Measurements from ENCODE around the gene TMEM33.

The TMEM33 gene

DNA sequence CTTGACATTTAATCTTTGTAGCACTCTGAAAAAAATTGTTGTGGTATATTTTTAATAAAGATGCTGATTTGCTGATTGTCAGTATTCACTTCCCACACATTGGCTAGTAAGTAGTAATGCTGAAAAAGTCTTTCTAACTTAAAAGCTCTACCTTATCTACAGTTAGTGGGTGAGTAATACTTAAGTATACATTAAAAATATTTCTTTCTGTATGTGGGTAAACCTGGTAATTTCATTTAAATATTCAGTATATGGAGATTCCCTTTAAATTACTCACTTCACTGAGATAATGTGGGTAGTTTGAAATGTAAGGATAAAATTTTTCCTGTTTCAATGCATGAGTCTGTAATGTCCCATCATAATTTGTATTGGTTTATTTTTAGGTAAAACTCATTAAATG is 5.6 kb downstream of the TMEM33 start:
- no peak for DNase-seq

DNA sequence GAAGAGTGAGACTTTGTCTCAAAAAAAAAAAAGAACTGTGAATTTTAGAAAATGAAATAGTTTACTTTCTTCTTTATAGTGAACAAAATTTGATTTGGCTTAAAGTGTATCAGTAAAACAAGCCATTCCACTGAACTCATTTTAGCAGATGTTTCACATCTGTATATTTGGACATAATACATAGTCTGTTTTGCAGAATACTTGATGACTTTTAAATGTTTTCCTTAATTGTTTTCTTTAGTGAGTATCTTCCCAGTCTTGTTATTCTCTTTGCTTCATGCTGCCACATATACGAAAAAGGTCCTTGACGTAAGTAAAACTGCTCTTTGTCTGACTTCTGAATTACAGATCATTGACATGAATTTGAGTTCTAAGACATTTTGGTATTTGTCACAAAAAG is 8.3 kb downstream of the TMEM33 start:
- no peak for DNase-seq

DNA sequence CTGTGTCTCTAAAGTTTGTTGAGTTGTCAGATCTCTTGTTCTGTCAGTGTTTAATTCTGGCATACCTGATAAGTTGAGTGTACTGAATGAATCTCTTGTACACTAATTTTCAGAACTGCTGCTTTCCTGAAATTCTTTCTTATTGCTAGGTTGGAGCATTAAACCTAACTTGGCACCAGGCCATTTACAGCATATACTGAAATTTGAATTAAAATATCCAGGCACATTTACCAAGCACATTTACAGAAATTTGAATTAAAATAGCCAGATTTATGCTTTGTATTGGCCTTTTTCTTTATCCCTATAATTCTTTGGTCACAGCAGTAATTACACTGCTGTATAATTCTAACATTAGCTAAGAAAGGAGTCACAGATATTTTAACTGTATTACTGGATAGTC is 8.9 kb downstream of the TMEM33 start:
- no peak for DNase-seq

DNA sequence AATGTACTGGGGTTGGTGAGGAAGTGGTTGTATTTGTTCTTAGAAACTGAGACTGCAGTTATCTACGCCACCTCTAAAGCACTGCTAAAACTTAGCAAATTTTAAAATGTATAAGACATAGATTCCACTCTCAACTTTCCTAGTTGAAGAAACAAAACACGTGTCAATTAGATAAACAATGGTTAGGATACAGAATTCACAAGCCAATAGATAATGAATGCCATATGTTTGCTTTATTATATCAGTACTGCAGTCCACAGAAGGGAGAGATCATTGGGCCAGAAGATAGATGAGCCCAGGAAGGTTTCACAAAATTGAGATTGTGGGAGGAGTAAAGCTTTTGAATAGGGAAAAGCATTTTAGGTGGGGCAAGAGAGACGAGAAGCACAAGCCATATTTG is 14.3 kb downstream of the TMEM33 start:
- DNase-seq: no peak

DNA sequence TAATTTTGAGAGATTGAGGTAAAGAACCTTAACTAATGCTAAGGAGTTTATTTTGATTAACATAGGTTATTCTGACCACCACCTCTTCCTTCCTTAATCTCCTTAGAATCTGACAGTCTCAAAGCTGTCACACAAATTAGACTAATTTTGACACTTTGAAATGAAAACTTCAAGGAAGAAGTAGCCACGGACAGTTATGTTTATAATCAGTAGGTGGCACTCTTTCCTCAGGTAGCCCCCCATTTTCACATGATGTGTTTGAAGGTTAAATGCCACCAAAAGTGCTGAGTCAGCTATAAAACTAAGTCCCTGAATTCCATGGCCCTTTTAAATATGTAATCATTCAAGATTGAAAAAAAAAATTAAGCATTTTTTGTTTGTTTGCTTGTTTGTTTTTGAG is 22.4 kb downstream of the TMEM33 start:
- DNase-seq: no peak

DNA sequence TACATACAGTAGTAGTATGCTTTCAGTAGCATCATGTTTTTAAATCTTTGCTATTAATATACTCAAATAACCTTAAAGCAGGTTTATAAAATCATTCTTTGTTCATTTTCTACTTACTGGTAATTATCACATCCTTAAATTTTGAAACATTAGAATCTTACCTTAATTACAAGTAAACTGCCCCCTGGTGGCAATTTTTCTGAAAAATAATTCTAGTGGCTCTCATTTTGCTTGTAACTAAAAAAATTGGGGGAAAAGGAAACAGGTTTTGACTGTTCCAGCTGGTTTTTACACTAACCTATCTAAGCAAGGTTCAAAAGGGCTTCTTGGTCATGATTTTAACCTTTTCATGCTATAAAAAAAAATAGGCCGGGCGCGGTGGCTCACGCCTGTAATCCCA is 27.9 kb downstream of the TMEM33 start:
- peak; percentile 4 for DNase-seq

DNA sequence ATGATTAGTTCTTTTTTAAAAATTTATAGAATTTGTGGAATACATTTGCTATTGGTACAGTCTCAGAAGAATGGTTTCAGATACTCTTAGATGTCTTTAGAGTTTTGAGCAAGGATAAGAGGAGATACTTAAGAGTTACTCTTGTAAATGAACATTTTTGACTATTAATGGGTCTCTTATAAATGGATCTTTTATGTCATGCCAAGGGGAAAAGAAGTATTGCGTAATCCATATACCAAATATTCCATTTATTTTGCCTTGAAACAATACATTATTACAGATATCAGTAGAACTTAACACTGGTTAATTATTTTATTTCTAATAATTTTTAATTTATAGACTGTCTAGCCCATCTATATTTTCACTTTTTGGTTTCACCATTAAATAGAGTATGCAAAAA is 29.2 kb downstream of the TMEM33 start:
- DNase-seq: no peak

DNA sequence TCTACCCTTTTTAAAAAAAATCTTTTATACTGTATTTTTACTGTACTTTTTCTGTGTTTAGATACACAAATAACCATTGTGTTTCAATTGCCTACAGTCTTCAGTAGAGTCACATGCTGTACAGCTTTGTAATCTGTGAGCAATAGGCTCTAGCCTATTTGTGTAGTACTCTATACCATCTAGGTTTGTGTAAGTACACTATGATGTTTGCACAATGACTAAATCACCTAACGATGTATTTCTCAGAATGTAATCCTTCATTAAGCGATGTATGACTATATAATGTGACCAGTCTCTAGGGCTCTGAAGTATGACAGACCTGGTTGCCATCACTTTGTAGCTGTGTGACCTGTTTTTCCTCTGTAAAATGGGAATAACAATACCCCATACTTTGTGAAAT is 32.2 kb downstream of the TMEM33 start:
- no peak for DNase-seq

DNA sequence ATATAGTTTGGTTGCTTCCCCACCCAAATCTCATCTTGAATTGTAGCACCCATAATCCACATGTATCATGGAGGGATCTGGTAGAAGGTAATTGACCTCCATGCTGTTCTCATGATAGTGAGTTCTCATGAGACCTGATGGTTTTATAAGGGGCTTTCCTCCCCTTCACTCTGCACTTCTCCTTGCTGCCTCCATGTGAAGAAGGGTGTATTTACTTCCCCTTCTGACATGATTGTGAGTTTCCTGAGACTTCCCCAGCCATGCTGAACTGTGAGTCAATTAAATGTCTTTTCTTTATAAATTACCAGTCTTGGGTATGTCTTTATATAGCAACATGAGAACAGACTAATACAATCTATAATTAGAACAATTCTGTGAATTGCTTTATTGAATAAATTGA is 34.4 kb downstream of the TMEM33 start:
- DNase-seq: no peak

DNA sequence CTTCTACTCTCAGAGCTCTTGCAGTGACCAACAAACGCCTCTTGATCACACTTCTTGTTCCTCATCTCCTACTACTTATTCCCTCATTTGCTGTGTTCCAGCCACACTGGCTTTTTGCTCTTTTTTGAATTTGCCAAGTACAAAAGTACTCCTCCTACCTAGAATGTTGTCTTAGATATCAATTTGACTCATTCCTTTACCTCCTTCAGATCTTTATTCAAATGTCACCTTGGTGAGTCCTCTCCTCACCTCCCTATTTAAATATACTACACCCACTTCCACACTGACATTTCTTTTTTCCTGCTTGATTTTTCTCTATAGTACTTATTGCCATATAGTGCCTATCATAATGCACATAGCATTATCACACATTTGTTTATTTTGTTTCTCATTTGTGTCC is 40.1 kb downstream of the TMEM33 start:
- no peak for DNase-seq

DNA sequence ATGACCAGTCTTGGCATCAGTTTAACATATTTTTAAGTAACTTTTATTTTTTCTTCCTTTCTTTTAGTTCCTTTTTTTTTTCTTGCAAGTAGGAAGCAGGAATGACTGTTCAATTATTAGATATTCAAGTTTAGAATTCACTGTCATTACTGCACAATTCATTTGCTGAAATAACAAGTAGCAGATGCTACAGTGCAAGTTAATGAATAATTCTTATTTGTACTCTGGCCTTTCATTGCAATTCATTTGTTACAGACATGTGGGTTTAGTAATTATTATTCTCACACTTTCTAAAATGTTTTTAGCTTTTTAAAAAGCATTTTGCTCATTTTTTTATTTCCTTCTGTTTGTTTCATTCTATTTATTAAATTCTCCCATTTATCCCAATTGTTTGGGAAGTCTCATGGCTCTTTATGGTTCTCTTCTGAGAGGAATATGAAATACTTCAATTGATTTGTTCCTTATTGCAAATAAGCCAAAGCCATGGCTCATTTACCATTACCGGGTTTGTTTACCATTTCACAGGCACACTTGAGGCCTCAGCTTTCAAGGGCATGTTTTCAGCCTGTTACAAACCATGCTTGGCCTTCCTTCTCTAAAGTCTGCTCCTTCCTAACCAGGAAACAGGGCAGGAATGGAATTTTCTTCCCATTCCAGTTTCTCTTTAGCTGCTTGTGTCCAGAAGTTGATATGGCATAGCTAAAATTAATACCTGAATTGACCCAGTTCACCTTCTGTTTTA is 41.7 kb downstream of the TMEM33 start:
- no peak for DNase-seq

DNA sequence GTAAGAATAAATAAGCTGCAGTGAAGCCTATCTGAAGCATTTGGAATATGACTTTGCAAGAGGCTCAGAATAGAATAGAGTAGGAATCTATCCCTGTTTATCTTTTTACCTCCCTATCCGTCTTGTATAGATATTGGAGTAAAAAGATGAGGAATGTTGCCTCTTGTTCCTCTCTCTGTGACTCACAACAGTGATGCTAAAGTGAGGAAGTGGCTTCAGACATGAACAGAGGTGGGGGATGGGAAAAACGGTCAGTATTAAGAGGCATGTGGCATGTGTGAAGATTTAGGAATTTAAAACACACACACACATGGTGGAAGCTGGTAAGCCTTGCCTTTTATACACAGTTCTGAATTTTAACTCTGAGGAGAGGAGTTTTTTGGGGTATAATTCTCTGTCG is 42.5 kb downstream of the TMEM33 start:
- no peak for DNase-seq

DNA sequence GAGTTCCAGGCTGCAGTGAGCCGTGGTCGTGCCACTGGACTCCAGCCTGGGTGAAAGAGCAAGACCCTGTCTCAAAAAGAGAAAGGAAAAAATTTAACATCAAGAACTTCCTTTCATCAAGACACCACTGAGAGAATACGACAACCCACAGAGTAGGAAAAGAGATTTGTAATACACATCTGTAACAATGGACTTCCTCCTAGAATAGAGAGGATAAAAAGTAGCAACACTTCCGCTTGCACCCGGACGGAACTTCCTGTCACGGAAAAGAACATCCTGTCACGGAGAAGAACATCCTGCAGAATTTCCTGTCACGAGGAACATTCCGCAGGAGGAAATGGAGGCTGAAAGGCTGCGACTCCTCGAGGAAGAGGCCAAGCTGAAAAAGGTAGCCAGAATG is 46.2 kb downstream of the TMEM33 start, which contains the start of gene DCAF4L1:
Gene DCAF4L1 (plus strand): TSS at position 301 of the 400 bp plus-strand sequence. CDS start 37 bp downstream, at position 338.
- DNase-seq: no peak

DNA sequence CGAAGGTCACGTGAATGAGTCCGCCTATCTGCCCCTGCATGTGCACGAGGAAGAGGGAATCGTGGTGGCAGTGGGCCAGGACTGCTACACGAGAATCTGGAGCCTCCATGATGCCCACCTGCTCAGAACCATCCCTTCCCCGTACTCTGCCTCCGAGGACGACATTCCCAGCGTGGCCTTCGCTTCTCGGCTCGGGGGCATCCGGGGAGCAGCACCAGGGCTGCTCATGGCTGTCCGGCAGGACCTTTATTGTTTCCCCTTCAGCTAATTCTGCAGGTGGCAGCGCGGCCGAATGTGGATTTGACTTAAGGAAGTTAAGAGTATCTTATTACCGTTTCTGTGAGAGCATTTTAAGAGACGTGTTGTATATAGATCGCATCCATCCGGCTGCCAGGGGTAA is 47.5 kb downstream of the TMEM33 start:
- DNase-seq: no peak

DNA sequence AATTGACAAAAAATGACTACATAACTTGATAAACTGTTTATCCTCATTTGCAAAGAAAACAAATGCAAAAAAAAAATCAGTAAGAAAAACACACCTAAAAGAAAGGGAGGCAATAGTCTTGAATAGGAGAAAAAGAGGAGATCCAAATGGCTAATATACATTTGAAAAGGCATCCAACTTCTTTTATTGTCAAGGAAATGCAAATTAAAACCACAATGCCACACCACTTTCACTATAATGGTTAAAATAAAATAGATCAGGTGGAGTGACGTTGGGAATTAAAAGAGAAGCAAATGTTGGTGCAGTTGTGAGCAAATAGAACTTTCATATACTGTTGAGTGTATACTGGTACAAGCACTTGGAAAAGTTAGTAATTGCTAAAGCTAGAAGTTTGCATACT is 49.9 kb downstream of the TMEM33 start:
- no peak for DNase-seq

DNA sequence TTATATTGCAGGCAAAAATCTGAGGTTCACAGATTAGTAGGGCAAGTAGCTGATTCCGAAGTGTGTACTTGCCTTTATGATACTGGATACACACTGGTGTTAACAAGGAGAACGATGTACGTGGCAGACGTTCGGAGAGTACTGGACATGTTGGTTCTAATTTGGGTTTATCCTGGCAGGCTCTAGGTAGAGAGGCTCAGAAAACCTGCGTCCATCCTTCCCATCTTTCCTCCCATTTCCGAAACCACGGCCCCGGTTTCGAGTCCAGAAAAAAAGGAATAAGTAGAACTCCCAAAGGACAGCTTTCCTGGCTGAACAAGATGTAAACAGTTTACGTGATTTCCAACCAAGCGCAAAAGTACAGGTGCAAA is 54.8 kb downstream of the TMEM33 start:
- no peak for DNase-seq

DNA sequence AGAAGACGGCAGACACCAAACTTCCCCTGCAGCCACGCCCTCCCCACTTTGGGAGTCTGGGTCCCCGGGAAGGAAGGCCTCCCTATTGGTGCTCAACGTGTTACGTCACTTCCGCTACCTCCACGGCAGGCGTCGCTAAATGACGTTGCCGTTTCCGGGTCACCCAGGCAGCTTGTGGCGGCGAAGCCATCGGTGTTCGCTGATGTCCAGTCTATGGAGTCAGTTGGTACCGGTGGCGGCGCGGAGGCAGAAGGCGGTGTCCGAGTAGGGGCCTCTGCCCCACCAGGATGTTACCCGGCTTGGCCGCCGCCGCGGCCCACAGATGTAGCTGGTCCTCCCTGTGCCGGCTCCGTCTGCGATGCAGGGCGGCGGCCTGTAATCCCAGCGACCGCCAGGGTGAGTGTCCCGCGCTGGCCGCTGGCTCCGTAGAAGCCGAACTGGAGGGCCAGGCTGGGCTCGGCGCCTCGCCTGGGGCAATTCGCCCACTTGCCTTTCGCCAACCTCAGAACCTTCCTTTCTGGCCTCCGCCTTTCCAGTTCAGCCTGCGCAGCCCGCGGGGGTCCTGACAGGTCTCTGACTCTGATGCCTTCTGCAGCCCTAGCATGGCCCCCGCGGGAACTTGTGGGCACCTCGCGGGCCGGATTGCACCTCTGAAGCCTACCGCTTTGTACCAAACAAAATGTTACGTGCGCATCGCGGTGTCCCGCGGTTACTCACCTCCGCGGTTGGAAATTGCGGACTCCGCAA is 55.3 kb downstream of the TMEM33 start, which contains the start of gene SLC30A9:
Gene SLC30A9 (plus strand): TSS at position 166 of the 747 bp plus-strand sequence. CDS start 122 bp downstream, at position 288.
- DNase-seq: peak; percentile 94

DNA sequence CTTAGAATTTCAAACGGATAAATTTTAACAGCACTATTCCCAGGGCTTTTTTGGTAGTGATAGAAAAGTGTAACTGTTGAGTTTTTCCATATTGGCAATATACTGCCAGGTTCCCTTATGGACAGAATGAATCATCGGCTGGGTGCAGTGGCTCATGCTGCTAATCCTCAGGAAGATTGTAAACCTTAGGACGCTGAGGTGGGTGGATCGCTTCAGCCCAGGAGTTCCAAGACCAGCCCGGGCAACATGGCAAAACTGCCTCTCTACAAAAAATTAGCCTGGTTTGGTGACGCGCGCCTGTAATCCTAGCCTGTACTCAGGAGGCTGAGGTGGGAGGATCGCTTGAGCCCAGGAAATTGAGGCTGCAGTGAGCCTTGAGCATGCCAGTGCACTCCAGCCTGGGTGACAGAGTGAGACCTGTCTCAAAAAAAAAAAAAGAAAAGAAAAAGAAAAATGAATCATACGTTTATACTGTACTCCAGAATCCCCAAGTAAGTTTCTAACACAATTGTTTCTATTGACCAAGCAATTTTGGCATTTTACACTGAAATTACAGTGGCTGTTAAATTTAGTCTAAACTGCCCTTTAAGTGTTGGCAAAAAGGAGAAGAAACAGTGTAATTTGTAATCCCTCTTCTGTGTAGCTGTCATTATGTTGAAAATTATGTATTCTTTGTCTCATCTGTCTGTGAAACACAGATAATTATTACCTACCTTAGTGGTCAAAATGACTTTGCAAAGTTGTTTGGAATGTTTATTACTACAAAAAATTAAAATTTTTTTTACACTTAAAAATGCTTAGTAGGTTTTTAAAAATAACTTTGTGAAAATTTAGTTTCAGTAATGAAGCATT is 56.9 kb downstream of the TMEM33 start:
- no peak for DNase-seq

DNA sequence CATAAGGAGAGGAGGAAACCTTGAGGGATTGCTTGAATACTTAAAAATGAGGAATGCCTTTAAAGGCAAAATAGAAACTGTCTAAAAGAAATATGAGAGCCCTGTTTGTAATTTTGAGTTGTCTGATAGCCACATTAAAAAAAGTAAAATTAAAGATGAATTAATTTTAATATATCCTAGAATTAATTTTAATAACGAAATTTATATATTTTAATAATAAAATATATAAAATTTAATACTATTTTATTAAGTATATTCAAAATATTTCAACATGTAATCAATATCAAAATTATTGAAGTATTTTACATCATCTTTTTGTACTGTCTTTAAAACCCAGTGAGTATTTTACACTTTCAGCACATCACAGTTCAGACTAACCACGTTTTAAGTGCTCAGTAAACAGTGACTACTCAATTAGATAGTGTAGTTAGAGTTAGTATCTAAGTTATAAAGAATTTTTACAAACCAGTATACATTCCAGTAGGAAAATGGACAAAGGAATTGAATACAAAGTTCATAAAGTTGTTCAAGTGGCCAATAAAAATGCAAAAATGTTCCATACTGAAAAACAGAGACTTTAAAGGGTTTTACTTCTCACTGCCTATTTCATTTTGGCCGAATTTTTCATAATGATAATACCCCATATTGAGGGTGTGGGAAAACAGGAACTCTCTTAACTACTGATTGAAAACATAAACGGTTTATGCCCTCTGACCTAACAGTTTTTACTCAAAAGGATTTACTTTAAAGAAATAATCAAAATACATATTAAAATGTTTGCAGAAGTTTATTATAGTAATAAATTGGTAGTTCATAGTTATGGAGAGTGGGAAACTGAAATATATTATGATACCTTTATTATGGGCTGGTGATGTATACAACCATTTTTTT is 58.0 kb downstream of the TMEM33 start:
- DNase-seq: no peak

DNA sequence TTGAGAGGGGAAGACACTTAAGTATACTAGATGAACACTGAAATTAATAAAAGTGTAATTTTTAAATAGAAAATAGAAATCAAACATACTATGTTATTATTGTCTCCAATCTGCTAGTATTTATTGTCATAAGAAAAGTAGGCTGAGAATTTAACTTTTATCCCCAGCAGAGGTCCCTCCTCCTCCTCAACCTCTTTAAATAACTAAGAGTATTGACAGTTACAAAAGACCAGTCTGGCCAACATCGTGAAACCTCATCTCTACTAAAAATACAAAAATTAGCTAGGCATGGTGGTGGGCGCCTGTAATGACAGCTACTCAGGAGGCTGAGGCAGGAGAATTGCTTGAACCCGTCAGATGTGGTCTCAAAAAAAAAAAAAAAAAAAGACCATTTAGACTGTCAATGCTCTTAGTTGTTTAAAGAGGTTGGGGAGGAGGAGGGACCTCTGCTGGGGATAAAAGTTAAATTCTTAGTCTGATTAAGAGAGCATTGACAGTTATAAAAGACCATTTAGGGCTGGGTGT is 59.3 kb downstream of the TMEM33 start:
- DNase-seq: no peak

DNA sequence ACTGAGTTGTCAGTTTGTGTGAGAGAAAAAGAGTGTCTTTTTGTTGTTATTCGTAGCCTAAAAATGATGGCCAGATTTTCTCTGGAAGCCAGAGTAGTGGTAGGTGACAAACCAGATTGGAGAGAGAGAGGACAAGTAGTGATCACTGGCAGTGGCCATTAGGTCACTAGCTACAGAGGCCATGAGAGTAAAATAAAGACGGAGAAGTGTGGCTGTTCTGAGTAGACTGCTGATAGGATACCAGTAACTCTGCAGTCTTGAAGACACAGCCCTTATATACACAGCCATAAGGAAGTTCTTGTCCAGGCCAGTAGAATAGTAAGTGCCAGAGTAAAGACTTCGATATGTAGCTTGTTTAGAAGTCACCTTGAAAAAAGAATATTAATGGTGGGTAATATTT is 62.8 kb downstream of the TMEM33 start:
- no peak for DNase-seq

DNA sequence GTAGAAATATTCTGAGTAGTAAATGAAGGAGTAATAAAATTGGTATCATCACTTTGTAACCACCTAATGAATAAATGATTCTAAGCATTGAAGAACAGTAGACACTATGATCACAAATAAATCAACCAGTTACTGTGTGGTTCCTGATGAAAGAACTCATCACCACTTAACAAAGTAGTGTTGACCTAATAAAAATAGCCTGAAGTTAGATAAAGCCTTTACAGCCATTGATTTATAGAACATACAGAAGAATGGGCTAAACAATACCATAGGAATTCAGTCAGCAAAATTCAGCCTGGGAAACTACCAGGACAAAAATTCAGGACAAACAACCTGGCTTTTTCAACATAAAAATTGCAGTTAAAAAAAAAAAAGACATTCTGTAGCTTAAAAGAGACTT is 64.1 kb downstream of the TMEM33 start:
- no peak for DNase-seq

Data from CD4-positive, alpha-beta T cell treated with Interleukin-6 for 4 hours (primary cell).